ENCODE measurements around the gene CNTN4. TPM values are rescaled to one million over a fixed set of nuclear protein-coding genes. Genes with fewer than 3 reads are reported as not detected.
A peak's percentile ranks its signal among the peaks of the same experiment; 100 is the strongest.

CNTN4 gene
- total RNA-seq, 4 donors from 2014 or later: 2.6 to 91.2 (median 13.2) TPM

GRCh38 chr3:2250783-2251182 is 152.1 kb downstream of the CNTN4 start:
- Histone ChIP-seq H3K4me3 (no peak overlapping the region), H3K4me1 (no peaks in the 10 kb centered on the region), H3K27ac (no peak overlapping the region), H3K36me3 (no peaks in the 10 kb centered on the region), H3K9me3 (no peaks in the 10 kb centered on the region), H3K27me3 (no peaks in the 10 kb centered on the region)
- intact Hi-C loops (cut with DNase I; ENCODE audit: low total_unique reads): no loop called here
- TF ChIP-seq POLR2A (IDR thresholded peaks at IDR 0.05): no peak
- TF ChIP-seq CTCF (IDR thresholded peaks at IDR 0.05): no peak
- DNase-seq: no peak

GRCh38 chr3:2261747-2262146 is 163.1 kb downstream of the CNTN4 start:
- Histone ChIP-seq H3K9me3 (no peaks in the 10 kb centered on the region), H3K4me3 (no peak overlapping the region), H3K36me3 (no peaks in the 10 kb centered on the region), H3K27me3 (no peaks in the 10 kb centered on the region), H3K4me1 (no peaks in the 10 kb centered on the region), H3K27ac (no peak overlapping the region)
- TF ChIP-seq POLR2A (IDR thresholded peaks at IDR 0.05) (no peak), CTCF (IDR thresholded peaks at IDR 0.05) (no peak)
- DNase-seq: no peak
- intact Hi-C loops (cut with DNase I; ENCODE audit: low total_unique reads): no loop called here

- peak in 1 of 2 donors; percentile 17 for DNase-seq
- TF ChIP-seq POLR2A (IDR thresholded peaks at IDR 0.05) (no peak), CTCF (IDR thresholded peaks at IDR 0.05) (no peak)
- no peak overlapping the region for H3K27ac ChIP-seq
- intact Hi-C loops (cut with DNase I; ENCODE audit: low total_unique reads): no loop called here
- no peaks in the 10 kb centered on the region for H3K36me3 ChIP-seq
- no peaks in the 10 kb centered on the region for H3K9me3 ChIP-seq
- H3K4me3 ChIP-seq: no peak overlapping the region
- no peaks in the 10 kb centered on the region for H3K4me1 ChIP-seq
- H3K27me3 ChIP-seq: no peaks in the 10 kb centered on the region
These were observed 163.5 kb downstream of the CNTN4 start for GRCh38 chr3:2262204-2262603.

GRCh38 chr3:2266606-2267005 is 167.9 kb downstream of the CNTN4 start:
- Histone ChIP-seq H3K4me3 (no peak overlapping the region), H3K4me1 (no peaks in the 10 kb centered on the region), H3K9me3 (no peaks in the 10 kb centered on the region), H3K27ac (no peak overlapping the region), H3K27me3 (no peaks in the 10 kb centered on the region), H3K36me3 (no peaks in the 10 kb centered on the region)
- TF ChIP-seq POLR2A (IDR thresholded peaks at IDR 0.05): no peak
- no peak for TF ChIP-seq CTCF (IDR thresholded peaks at IDR 0.05)
- no peak for DNase-seq
- intact Hi-C loops (cut with DNase I; ENCODE audit: low total_unique reads): no loop called here

GRCh38 chr3:2268779-2269178 is 170.1 kb downstream of the CNTN4 start:
- no peaks in the 10 kb centered on the region for H3K4me1 ChIP-seq
- H3K36me3 ChIP-seq: no peaks in the 10 kb centered on the region
- H3K27ac ChIP-seq: no peak overlapping the region
- intact Hi-C loops (cut with DNase I; ENCODE audit: low total_unique reads): no loop called here
- H3K27me3 ChIP-seq: no peaks in the 10 kb centered on the region
- no peak for TF ChIP-seq CTCF (IDR thresholded peaks at IDR 0.05)
- TF ChIP-seq POLR2A (IDR thresholded peaks at IDR 0.05): no peak
- no peak for DNase-seq
- no peaks in the 10 kb centered on the region for H3K9me3 ChIP-seq
- H3K4me3 ChIP-seq: no peak overlapping the region
